AG04449 (cell line): ENCODE data around the gene EIF4G1.

ENCODE experiments used
- CTCF ChIA-PET: fragments of 350-600 bp; formaldehyde crosslinking; extraction: SDS; loops from one replicate; lab custom pipeline; 2021; ENCODE audit warnings: antibody characterized with exemption; lab: Yijun Ruan, JAX
- POLR2A ChIA-PET: fragments of 400-600, 350-600 bp; formaldehyde crosslinking; extraction: SDS; loops from one replicate; lab custom pipeline; 2020; ENCODE audit warnings: antibody characterized with exemption, inconsistent platforms; lab: Yijun Ruan, JAX
- DNase-seq: peaks from one replicate; pipeline ENCODE4 v3.0.0-alpha.2; 2010; ENCODE audit warnings: low read depth, low spot score
- H3K4me3 ChIP-seq: 2 replicates; pipeline ENCODE4 v1.5.1; 2011; ENCODE audit warnings: low read depth, mild to moderate bottlenecking, control low read depth, low read length
- CTCF ChIP-seq: IDR thresholded peaks from one replicate; pipeline ENCODE4 v1.5.1; 2011; ENCODE audit warnings: mild to moderate bottlenecking, moderate library complexity, low read length, control low read depth, inconsistent platforms; ENCODE audit not compliant: insufficient read depth; ENCODE audit errors: missing control alignments

EIF4G1 gene

GRCh38 chr3:184361532-184361931, 47.1 kb downstream of the EIF4G1 start, which contains the start of the genes CLCN2 and POLR2H:
CLCN2 (minus strand) TSS chr3:184361605; CDS start chr3:184361479, 126 bp downstream.
POLR2H (plus strand) TSS chr3:184361710; CDS start chr3:184363493, 1,783 bp downstream.
- ChIA-PET CTCF (interaction anchor here (0.7 to 4.1 kb wide), 6 partner anchors 7 to 178 kb away, joined by 3 to 22 read pairs (median 4); partner anchors contain the start of gene FAM131A), POLR2A (interaction anchor here (0.7 to 1.5 kb wide), 4 partner anchors 9 to 176 kb away, joined by 3 to 5 read pairs (median 4); no protein-coding TSS in a partner anchor)
- DNase-seq, result no peak
- H3K4me3 ChIP-seq, result peak within 1 kb of the TSS; percentile 80
- no peak for TF ChIP-seq CTCF

GRCh38 chr3:184361932-184362667, 47.7 kb downstream of the EIF4G1 start:
- POLR2A ChIA-PET, result interaction anchor here (0.7 to 1.5 kb wide), 4 partner anchors 9 to 175 kb away, joined by 3 to 5 read pairs (median 4); no protein-coding TSS in a partner anchor
- DNase-seq, result no peak
- CTCF ChIA-PET, result interaction anchor here (0.7 to 4.1 kb wide), 6 partner anchors 8 to 177 kb away, joined by 3 to 22 read pairs (median 4); partner anchors contain the start of gene FAM131A
- H3K4me3 ChIP-seq, result peak overlapping the region; percentile 80
- no peak for TF ChIP-seq CTCF

DNA sequence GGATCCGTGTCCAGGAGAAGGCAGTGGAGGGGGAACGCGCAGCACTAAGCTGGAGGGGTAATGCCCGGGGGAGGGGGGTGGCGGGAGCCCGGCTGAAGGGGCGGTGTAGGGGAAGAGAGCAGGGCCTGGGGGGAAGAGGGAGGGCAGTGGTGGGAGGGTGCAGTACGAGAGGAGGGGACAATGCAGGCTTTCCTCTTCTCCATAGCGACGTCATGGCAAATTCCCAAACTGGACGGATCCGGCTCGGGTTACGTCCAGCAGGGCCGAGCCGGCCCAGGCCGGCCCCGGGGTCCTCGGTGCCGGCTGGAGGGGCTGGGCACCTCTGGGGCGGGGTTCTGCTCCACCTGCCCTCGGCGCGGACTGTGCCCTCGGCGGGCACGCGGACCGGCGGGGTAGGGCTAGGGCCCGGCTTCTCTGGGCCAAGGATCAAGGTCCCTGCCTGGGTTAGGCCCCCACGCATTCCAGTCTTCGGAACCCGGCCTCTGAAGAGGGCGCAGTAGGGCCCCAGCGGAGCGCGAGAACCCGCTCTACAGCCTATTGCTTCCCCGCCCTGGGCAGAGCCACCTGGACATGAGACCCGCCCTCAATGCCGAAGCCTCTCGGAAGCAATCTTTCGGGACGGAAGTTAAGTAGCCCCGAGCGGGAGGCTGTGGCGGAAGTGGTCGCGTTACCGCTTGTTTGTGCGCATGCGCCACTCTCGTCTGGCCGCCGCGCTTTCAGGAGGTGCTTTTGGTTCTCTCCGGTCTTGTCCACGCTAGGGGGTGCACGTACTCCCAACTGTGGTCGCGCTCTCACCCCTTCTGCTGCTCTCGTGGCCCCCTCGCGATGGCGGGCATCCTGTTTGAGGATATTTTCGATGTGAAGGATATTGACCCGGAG, 48.5 kb downstream of the EIF4G1 start:
- TF ChIP-seq CTCF, result peak; percentile 86
- DNase-seq, result peak; percentile 83
- ChIA-PET CTCF (interaction anchor here (0.6 to 4.1 kb wide), 14 partner anchors 8 to 186 kb away, joined by 3 to 22 read pairs (median 4); no protein-coding TSS in a partner anchor), POLR2A (interaction anchor here (1.2 to 1.5 kb wide), 3 partner anchors 9 to 174 kb away, joined by 3 to 5 read pairs (median 5); no protein-coding TSS in a partner anchor)
- peak overlapping the region; percentile 80 for H3K4me3 ChIP-seq

DNA sequence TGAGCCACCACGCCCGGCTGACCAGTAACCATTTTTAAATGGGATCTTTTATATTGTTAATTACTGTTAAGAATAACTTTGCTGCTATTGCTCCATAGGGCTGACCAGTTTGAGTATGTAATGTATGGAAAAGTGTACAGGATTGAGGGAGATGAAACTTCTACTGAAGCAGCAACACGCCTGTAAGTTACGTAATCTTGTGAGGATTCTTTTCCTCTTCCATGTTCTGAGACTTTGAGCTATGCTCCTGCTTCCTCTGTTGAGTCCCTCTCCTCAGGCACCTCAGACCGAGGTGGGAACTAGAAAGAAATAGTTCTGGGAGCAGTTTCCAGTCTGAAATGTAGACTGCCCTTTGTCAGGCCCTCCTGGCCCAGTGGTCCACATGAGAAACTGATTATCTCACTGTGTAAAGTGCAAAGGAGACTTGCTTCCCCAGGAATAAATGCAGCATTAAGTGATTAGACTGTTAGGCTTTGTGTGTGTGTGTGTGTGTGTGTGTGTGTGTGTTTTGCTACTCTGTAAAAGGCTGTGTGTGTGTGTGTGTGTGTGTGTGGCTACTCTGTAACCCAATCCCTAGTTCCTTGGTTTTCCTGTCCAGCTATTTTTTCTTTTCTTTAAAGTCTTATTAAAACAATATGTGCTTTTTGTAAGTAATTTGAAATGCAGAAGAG, 52.3 kb downstream of the EIF4G1 start:
- no peak overlapping the region for H3K4me3 ChIP-seq
- ChIA-PET CTCF (interaction anchor here (0.6 to 11.5 kb wide), 7 partner anchors 8 to 175 kb away, joined by 3 to 469 read pairs (median 5); partner anchors contain the start of gene THPO), POLR2A (interaction anchor here (0.7 kb wide), 1 partner anchor 151 kb away, joined by 4 read pairs; no protein-coding TSS in a partner anchor)
- DNase-seq, result no peak
- no peak for TF ChIP-seq CTCF

DNA sequence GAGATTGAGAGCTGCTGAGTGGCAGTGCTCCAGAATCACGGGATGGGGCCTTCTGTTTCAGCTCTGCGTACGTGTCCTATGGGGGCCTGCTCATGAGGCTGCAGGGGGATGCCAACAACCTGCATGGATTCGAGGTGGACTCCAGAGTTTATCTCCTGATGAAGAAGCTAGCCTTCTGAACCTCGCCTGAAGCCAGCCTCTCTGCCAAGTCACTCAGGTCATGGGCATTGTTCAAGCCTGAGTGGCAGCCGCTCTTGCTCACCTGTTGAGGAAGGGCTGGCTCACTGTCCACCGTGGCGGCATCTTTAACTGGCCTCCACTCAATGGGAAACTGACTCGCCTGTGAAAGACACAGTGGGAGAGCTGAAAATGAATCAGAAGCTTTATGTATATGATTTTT, 53.7 kb downstream of the EIF4G1 start:
- no peak for TF ChIP-seq CTCF
- ChIA-PET CTCF (interaction anchor here (1.3 to 11.5 kb wide), 8 partner anchors 11 to 435 kb away, joined by 3 to 469 read pairs (median 10); partner anchors contain the start of gene THPO), POLR2A (no interaction called here)

More for the DNA sequence above, 53.7 kb downstream of the EIF4G1 start:
- no peak overlapping the region for H3K4me3 ChIP-seq
- no peak for DNase-seq
